ENCODE results near the gene SAP130. TPM values are rescaled to one million over a fixed set of nuclear protein-coding genes. Genes with fewer than 3 reads are reported as not detected.
"Not testable (repeated sequence)": the region's sequence is repeated elsewhere in the genome, so short reads cannot be mapped to it uniquely, and the experiment has no call there.

The SAP130 gene
- total RNA-seq, 2 experiments from 2014 or later: 20.4 to 20.5 TPM

DNA sequence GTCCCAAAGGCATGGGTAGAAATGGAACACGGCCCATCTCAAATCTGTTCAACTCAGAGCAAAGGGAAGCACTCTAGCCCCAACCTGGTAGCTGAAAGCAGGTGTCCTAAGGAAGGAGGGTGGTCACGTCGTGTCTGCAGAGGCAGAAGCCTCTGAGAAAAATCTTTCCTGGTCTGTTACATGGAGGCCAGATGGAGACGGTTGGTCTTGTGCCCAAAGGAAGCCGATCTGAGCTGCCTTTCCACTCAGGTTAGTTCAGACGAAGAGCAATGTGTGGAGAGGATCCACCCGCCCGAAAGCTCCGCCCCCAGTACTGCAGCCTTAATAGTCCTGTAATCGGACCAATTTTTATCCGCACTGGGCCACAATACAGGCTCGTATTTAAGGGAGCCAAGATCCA lies 87.2 kb downstream of the SAP130 start:
- no peak overlapping the region for H3K4me3 Mint-ChIP-seq
- no peak overlapping the region for H3K27ac Mint-ChIP-seq
- intact Hi-C loops (cut with micrococcal nuclease): no loop called here
- DNase-seq: no peak
- H3K9me3 Mint-ChIP-seq: no peaks in the 10 kb centered on the region
- CTCF ChIA-PET: no interaction called here
- peaks cover 25% of the 10 kb centered on the region for H3K36me3 Mint-ChIP-seq (ENCODE audit: low read depth)
- H3K4me1 Mint-ChIP-seq (ENCODE audit: low read depth): no peaks in the 10 kb centered on the region
- H3K27me3 Mint-ChIP-seq (ENCODE audit: low read depth): no peaks in the 10 kb centered on the region

DNA sequence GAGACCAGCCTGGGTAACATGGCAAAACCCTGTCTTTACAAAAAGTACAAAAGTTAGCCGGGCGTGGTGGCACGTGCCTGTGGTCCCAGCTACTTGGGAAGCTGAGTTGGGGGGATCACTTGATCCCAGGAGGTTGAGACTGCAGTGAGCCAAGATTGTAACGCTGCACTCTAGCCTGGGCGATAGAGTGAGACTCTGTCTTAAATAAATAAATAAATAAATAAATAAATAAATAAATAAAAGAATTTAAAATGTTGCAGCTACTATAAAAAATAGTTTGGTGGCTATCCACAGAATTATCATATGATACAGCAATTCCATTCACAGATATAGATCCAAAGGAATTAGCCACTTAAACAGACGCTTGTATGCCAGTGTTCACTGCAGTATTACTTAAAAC lies 92.5 kb downstream of the SAP130 start:
- Mint-ChIP-seq H3K27me3 (ENCODE audit: low read depth) (no peaks in the 10 kb centered on the region), H3K4me3 (no peak overlapping the region), H3K27ac (no peak overlapping the region), H3K4me1 (ENCODE audit: low read depth) (peaks cover 3% of the 10 kb centered on the region), H3K36me3 (ENCODE audit: low read depth) (no peaks in the 10 kb centered on the region), H3K9me3 (no peaks in the 10 kb centered on the region)
- no peak for DNase-seq
- intact Hi-C loops (cut with micrococcal nuclease): no loop called here
- CTCF ChIA-PET: no interaction called here

GRCh38 chr2:127932199-127932876 lies 95.5 kb downstream of the SAP130 start:
- Mint-ChIP-seq H3K4me3 (no peak overlapping the region), H3K27ac (no peak overlapping the region), H3K36me3 (ENCODE audit: low read depth) (no peaks in the 10 kb centered on the region), H3K9me3 (no peaks in the 10 kb centered on the region), H3K27me3 (ENCODE audit: low read depth) (no peaks in the 10 kb centered on the region), H3K4me1 (ENCODE audit: low read depth) (peaks cover 7% of the 10 kb centered on the region)
- DNase-seq: no peak
- CTCF ChIA-PET: interaction anchor here (0.6 kb wide), 1 partner anchor 164 kb away, joined by 3 read pairs; no protein-coding TSS in a partner anchor
- intact Hi-C loops (cut with micrococcal nuclease): no loop called here

DNA sequence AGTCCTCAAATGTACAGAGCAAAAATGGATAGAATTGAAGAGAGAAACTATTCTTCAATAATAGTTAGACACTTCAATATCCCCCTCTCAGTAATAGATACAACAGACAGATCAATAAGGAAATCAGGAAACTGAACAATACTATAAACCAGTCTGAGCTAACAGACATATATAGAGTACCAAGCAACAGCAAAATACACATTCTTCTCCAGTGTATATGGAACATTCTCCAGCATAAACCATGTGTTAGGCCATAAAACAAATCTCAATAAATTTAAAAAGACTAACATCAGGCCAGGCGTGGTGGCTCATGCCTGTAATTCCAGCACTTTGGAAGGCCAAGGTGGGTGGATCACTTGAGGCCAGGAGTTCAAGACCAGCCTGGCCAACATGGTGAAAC lies 98.4 kb downstream of the SAP130 start:
- Mint-ChIP-seq H3K36me3 (ENCODE audit: low read depth) (no peaks in the 10 kb centered on the region), H3K4me1 (ENCODE audit: low read depth) (peaks cover 7% of the 10 kb centered on the region), H3K4me3 (no peak overlapping the region), H3K27ac (no peak overlapping the region), H3K9me3 (no peaks in the 10 kb centered on the region), H3K27me3 (ENCODE audit: low read depth) (no peaks in the 10 kb centered on the region)
- intact Hi-C loops (cut with micrococcal nuclease): no loop called here
- CTCF ChIA-PET: no interaction called here
- DNase-seq: no peak

DNA sequence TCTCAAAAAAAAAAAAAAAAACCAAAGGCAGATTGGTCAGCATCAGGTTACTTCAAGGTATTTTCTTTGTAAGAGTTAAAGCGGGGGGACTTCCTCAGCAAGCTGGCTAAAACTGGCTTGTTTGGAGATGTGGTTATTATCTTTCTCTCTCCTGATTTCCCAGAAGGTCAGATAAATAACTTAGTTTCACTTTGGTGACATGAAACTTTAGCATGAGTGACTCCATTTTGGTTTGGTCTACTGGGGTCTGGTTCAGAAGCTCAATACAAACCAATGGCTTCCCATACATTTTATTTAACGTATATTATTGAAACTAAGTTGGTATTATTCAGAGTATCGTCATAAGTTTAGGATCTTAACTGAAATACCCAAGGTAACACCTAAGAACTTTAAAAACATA lies 100.5 kb downstream of the SAP130 start:
- Mint-ChIP-seq H3K27ac (no peak overlapping the region), H3K27me3 (ENCODE audit: low read depth) (no peaks in the 10 kb centered on the region), H3K4me3 (no peak overlapping the region), H3K36me3 (ENCODE audit: low read depth) (no peaks in the 10 kb centered on the region), H3K4me1 (ENCODE audit: low read depth) (peaks cover 7% of the 10 kb centered on the region), H3K9me3 (no peaks in the 10 kb centered on the region)
- CTCF ChIA-PET: interaction anchor here (0.8 kb wide), 1 partner anchor 10 kb away, joined by 3 read pairs; no protein-coding TSS in a partner anchor
- no peak for DNase-seq
- intact Hi-C loops (cut with micrococcal nuclease): no loop called here

GRCh38 chr2:127917916-127918315 lies 109.9 kb downstream of the SAP130 start:
- Mint-ChIP-seq H3K4me1 (ENCODE audit: low read depth) (no peaks in the 10 kb centered on the region), H3K4me3 (no peak overlapping the region), H3K36me3 (ENCODE audit: low read depth) (no peaks in the 10 kb centered on the region), H3K9me3 (no peaks in the 10 kb centered on the region), H3K27ac (no peak overlapping the region), H3K27me3 (ENCODE audit: low read depth) (no peaks in the 10 kb centered on the region)
- no peak for DNase-seq
- intact Hi-C loops (cut with micrococcal nuclease): no loop called here
- CTCF ChIA-PET: no interaction called here

DNA sequence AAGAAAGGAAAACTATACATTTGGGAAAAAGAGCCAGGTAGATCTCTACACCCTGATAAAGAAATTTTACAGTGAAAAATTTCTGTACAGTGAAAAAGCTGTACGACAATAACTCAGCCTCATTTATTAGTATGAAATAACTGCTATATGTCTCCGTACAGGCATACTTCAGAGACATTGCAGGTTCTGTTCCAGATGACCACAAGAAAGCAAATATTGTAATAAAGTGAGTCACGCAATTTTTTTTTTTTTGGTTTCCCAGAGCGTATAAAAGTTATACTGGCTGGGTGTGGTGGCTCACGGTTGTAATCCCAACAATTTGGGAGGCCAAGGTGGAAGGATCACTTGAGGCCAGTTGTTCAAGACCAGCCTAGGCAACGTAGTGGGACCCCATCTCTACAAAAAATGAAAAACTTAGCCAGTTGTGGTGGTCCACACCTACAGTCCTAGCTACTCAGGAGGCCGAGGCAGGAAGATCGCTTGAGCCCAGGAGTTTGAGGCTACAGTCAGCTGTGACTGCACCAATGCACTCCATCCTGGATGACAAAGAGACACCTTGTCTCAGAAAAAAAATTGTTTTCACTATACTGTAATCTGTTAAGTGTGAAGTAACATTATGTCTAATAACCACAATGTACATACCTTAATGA lies 113.9 kb downstream of the SAP130 start:
- Mint-ChIP-seq H3K36me3 (ENCODE audit: low read depth) (no peaks in the 10 kb centered on the region), H3K9me3 (no peaks in the 10 kb centered on the region), H3K27ac (no peak overlapping the region), H3K27me3 (ENCODE audit: low read depth) (no peaks in the 10 kb centered on the region), H3K4me1 (ENCODE audit: low read depth) (no peaks in the 10 kb centered on the region), H3K4me3 (no peak overlapping the region)
- CTCF ChIA-PET: interaction anchor here (0.6 kb wide), 2 partner anchors 37 to 83 kb away, joined by 3 read pairs; no protein-coding TSS in a partner anchor
- no peak for DNase-seq
- intact Hi-C loops (cut with micrococcal nuclease): no loop called here

- no peaks in the 10 kb centered on the region for H3K9me3 Mint-ChIP-seq
- no peak for DNase-seq
- H3K27ac Mint-ChIP-seq: no peak overlapping the region
- H3K27me3 Mint-ChIP-seq (ENCODE audit: low read depth): no peaks in the 10 kb centered on the region
- CTCF ChIA-PET: no interaction called here
- no peaks in the 10 kb centered on the region for H3K4me1 Mint-ChIP-seq (ENCODE audit: low read depth)
- intact Hi-C loops (cut with micrococcal nuclease): no loop called here
- H3K36me3 Mint-ChIP-seq (ENCODE audit: low read depth): no peaks in the 10 kb centered on the region
- no peak overlapping the region for H3K4me3 Mint-ChIP-seq
Observed at GRCh38 chr2:127911737-127912136, 116.1 kb downstream of the SAP130 start.

- no peak overlapping the region for H3K4me3 Mint-ChIP-seq
- no peak overlapping the region for H3K27ac Mint-ChIP-seq
- H3K36me3 Mint-ChIP-seq (ENCODE audit: low read depth): no peaks in the 10 kb centered on the region
- CTCF ChIA-PET: interaction anchor here (0.6 kb wide), 1 partner anchor 13 kb away, joined by 7 read pairs; no protein-coding TSS in a partner anchor
- H3K4me1 Mint-ChIP-seq (ENCODE audit: low read depth): no peaks in the 10 kb centered on the region
- peaks cover 2% of the 10 kb centered on the region for H3K27me3 Mint-ChIP-seq (ENCODE audit: low read depth)
- H3K9me3 Mint-ChIP-seq: no peaks in the 10 kb centered on the region
- intact Hi-C loops (cut with micrococcal nuclease): no loop called here
- no peak for DNase-seq
Observed at GRCh38 chr2:127910415-127910814, 117.4 kb downstream of the SAP130 start.

- H3K27me3 Mint-ChIP-seq (ENCODE audit: low read depth): peaks cover 4% of the 10 kb centered on the region
- H3K4me3 Mint-ChIP-seq: no peak overlapping the region
- H3K4me1 Mint-ChIP-seq (ENCODE audit: low read depth): no peaks in the 10 kb centered on the region
- no peak overlapping the region for H3K27ac Mint-ChIP-seq
- H3K9me3 Mint-ChIP-seq: no peaks in the 10 kb centered on the region
- intact Hi-C loops (cut with micrococcal nuclease): no loop called here
- no peaks in the 10 kb centered on the region for H3K36me3 Mint-ChIP-seq (ENCODE audit: low read depth)
- CTCF ChIA-PET: interaction anchor here (0.6 to 0.7 kb wide), 3 partner anchors 286 to 1067 kb away, joined by 3 to 4 read pairs (median 3); no protein-coding TSS in a partner anchor
- DNase-seq: no peak
Observed at GRCh38 chr2:127909019-127909418, 118.8 kb downstream of the SAP130 start.

DNA sequence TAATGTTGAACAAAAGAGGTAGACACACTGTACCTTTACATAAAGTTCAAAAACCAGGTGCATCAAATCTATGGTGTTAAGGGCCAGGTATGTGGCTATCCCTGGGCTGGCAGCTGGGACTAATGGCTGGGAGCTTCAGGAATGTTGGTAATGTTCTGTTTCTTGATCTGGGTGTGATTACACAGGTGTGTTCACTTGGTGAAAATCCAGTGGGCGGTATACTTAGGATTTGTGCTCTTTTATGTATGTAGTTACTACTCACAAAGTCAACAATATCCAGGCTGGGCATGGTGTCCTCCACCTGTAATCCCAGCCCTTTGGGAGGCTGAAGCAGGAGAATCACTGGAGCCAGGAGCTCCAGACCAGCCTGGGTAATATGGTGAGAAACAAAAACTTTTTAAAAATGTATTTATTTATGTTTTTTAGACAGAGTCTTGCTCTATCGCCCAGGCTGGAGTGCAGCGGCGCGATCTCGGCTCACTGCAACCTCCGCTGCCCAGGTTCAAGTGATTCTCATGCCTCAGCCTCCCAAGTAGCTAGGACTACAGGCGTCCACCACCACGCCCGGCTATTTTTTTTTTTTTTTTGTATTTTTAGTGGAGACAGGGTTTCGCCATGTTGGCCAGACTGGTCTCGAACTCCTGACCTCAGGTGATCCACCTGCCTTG lies 120.0 kb downstream of the SAP130 start:
- DNase-seq; H3K36me3 Mint-ChIP-seq (ENCODE audit: low read depth); H3K9me3 Mint-ChIP-seq; H3K4me1 Mint-ChIP-seq (ENCODE audit: low read depth); H3K27me3 Mint-ChIP-seq (ENCODE audit: low read depth); H3K27ac Mint-ChIP-seq; H3K4me3 Mint-ChIP-seq; CTCF ChIA-PET; intact Hi-C loops (cut with micrococcal nuclease): not testable (repeated sequence)

- CTCF ChIA-PET: no interaction called here
- intact Hi-C loops (cut with micrococcal nuclease): no loop called here
- no peak for DNase-seq
- Mint-ChIP-seq H3K36me3 (ENCODE audit: low read depth) (no peaks in the 10 kb centered on the region), H3K4me1 (ENCODE audit: low read depth) (no peaks in the 10 kb centered on the region), H3K9me3 (no peaks in the 10 kb centered on the region), H3K27ac (no peak overlapping the region), H3K4me3 (no peak overlapping the region), H3K27me3 (ENCODE audit: low read depth) (peaks cover 4% of the 10 kb centered on the region)
Observed at GRCh38 chr2:127906206-127906926, 121.5 kb downstream of the SAP130 start.

Measured in activated naive CD4-positive, alpha-beta T cell treated with anti-CD3 and anti-CD28 coated beads for 36 hours (primary cell).